GM12865 (cell line): Measurements from ENCODE around the gene ADI1.

Experiments used
- DNase-seq: peaks from one replicate; pipeline ENCODE4 v3.0.0; 2010; ENCODE audit warnings: low read depth
- H3K4me3 ChIP-seq: 2 replicates; pipeline ENCODE4 v1.5.1; 2011; ENCODE audit warnings: mild to moderate bottlenecking, low read depth, low read length, control low read depth
- TF ChIP-seq, protein P1 (sequence below): IDR thresholded peaks from 2 replicates; pipeline ENCODE4 v1.5.1; 2011; ENCODE audit warnings: low read length, control low read depth, low read depth, inconsistent platforms; ENCODE audit not compliant: insufficient read depth; ENCODE audit errors: missing control alignments

ADI1 gene

DNA sequence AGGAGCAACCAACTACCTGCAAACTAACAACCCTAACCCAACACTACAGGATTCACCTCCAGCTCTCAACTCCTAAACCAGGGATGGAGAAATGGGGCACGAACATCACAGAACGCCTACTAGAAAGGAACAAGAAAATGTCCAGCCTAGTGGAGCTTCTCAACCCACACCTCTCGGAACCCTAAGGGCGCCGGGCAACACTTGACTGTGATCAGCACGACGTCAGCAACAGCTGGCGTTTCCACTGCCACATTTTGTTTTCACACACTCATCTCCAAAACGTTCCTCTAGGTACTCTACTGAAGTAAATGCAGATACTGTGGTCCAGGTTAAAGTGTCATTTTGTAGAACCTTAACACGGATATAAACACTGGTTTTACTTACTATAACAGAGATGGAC lies 34.6 kb upstream of the ADI1 start:
- H3K4me3 ChIP-seq: no peak overlapping the region
- DNase-seq: no peak
- TF ChIP-seq, protein P1, sequence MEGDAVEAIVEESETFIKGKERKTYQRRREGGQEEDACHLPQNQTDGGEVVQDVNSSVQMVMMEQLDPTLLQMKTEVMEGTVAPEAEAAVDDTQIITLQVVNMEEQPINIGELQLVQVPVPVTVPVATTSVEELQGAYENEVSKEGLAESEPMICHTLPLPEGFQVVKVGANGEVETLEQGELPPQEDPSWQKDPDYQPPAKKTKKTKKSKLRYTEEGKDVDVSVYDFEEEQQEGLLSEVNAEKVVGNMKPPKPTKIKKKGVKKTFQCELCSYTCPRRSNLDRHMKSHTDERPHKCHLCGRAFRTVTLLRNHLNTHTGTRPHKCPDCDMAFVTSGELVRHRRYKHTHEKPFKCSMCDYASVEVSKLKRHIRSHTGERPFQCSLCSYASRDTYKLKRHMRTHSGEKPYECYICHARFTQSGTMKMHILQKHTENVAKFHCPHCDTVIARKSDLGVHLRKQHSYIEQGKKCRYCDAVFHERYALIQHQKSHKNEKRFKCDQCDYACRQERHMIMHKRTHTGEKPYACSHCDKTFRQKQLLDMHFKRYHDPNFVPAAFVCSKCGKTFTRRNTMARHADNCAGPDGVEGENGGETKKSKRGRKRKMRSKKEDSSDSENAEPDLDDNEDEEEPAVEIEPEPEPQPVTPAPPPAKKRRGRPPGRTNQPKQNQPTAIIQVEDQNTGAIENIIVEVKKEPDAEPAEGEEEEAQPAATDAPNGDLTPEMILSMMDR: no peak

DNA sequence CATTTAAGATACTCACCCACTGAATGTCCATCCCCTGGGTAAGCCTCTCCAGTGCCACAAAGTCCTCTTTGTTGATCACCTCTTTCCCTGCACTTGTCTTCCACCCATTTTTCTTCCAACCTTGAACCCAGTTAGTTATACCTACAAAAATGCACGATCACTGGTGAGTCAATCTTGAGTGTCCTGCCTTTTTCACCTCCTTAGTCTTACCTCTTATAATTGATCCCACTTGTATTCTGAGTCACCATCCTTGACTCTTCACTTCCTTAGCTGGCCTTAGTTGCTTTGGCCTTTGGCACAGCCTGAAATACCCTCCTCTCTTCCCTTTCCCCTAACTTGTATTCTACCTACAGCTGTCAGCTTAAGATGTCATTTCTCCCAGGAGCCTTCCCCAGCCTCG lies 28.6 kb upstream of the ADI1 start:
- no peak for DNase-seq
- H3K4me3 ChIP-seq: no peak overlapping the region
- TF ChIP-seq, protein P1: no peak

DNA sequence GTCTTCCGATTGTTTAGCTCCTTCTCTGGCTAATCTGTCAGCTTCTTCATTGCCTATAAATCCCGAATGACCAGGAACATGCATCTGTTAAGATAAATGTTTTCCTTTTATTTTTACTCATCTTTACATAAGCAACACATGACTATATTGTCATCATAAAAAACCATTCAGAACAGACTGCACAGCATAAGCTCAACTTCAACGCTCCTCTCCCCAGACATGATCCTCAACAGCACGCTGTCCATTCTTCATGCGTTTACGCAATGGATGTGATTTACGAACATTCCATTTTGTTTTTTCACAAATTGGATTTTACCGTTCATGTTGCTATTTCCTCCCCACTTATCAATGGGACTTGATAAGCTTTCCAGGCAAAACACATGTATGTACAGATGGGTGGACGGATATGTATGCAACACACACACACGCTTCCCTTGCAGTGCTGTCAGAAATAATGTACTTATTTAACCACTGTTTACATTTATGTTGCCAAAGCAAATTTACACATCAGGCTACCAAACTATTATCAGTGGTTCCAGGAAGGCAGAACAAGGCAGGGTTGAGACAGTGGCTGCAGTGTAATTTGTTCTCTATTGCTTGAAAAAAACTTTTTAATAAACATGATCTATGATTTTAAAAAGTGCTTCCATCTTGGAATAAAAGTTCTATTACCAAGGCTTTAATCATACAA lies 26.6 kb upstream of the ADI1 start:
- no peak overlapping the region for H3K4me3 ChIP-seq
- TF ChIP-seq, protein P1: no peak
- no peak for DNase-seq

DNA sequence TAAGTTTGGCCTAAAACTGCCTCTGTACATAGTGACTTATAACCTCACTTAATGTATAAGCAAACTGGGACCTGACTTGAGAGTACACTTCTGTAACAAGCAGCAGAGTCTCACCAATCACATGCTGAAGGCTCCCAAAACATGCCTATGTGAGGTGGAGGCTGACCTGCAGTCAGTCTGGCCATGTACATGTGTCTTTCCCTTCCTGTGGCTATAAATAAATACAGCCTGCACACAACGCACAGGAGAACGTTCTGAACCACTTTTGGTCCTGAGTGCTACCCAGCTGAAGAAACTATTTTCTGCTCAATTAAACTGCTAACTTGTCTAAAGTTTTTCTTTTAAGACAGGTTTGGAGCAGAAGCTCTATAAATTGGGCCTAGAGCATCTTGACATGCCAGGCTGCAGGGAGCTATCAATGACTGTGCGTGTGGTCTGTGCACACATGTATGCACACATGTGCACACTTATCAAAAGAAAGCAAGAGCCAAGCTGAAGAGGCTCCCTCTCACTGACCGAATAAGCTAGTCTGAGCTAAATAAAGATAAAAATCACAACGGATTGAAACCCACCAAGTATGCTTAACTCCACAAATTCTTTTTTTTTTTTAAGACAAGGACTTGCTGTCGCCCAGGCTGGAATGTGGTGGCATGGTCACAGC lies 23.8 kb upstream of the ADI1 start:
- TF ChIP-seq, protein P1: no peak
- no peak overlapping the region for H3K4me3 ChIP-seq
- no peak for DNase-seq

DNA sequence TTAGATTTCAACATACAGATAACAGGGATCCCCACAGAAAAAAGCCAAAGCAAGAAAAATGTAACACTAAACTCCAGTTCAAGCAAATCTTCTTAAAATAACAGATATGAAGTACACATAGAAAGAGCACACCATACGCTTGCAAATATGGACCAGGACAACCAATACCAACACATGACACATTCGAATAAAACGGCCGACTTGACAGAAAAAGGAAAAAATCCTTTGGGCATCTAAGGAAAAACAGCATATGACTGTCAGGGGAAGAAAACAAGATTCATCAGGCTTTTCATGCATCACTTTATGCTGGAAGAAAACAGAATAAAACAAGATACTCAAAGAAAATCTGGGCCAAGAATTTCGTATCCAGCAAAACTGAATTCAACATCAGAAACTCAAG lies 22.8 kb upstream of the ADI1 start:
- DNase-seq: no peak
- TF ChIP-seq, protein P1: no peak
- H3K4me3 ChIP-seq: no peak overlapping the region

DNA sequence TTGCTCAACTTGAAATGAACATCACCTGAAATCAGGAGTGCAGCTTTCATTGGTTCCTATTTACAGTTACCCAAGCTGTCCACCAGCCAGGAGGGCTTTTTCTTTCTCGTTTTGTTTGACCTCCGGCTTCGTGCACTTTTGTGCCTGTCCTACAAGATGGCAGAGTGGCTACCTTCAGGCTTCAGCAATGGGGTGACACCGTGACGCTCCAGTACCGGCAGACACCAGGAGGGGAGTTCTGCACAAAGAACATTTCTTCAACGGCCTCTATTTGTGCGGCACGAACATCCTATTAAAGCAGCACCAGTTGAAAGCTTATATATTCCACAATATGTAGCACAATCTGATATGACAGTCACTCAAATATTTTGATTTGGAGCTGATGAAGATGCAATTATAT lies 20.5 kb upstream of the ADI1 start:
- no peak for DNase-seq
- no peak overlapping the region for H3K4me3 ChIP-seq
- TF ChIP-seq, protein P1: no peak
